Mesodermal cell (in vitro differentiated cells): ENCODE data around the gene CD151. TPM values are rescaled to one million over a fixed set of nuclear protein-coding genes. Genes with fewer than 3 reads are reported as not detected.
A peak's percentile ranks its signal among the peaks of the same experiment; 100 is the strongest.

ENCODE experiments used
- H3K27ac ChIP-seq: 2 replicates; pipeline ENCODE4 v1.7.0; 2013; ENCODE audit warnings: mild to moderate bottlenecking, low read depth, low read length, moderate library complexity; ENCODE audit not compliant: severe bottlenecking
- H3K36me3 ChIP-seq: 2 replicates; pipeline ENCODE4 v1.7.1; 2013; ENCODE audit warnings: mild to moderate bottlenecking, low read length, moderate library complexity; ENCODE audit not compliant: control insufficient read depth, insufficient read depth
- H3K4me1 ChIP-seq: one replicate; pipeline ENCODE4 v1.7.1; 2013; ENCODE audit warnings: mild to moderate bottlenecking, low read length; ENCODE audit not compliant: insufficient read depth, control insufficient read depth, poor library complexity, severe bottlenecking
- H3K4me3 ChIP-seq: 2 replicates; pipeline ENCODE4 v1.7.0; 2013; ENCODE audit warnings: low read length, control low read depth, mild to moderate bottlenecking; ENCODE audit not compliant: insufficient read depth, poor library complexity, severe bottlenecking; ENCODE audit errors: extremely low read depth
- H3K9me3 ChIP-seq: 2 replicates; pipeline ENCODE4 v1.7.1; 2013; ENCODE audit warnings: mild to moderate bottlenecking, low read length, moderate library complexity; ENCODE audit not compliant: control insufficient read depth
- WGBS, 2 experiments: methylation state at CpG; one replicate each; pipeline ENCODE4 v1.1.5; 2013; ENCODE audit warnings: missing lambda C conversion rate in 2 of 2; ENCODE audit not compliant: insufficient coverage in 2 of 2; 5-methylcytosine and 5-hydroxymethylcytosine counted together
- polyA plus RNA-seq, 2 experiments: library from polyadenylated mRNA; stranded (reverse); fragments of 50-300 nt; gene quantifications; one replicate each; pipeline ENCODE4 v1.2.3, GENCODE V29; 2013

CD151 gene
- 331 TPM for polyA plus RNA-seq (2013, experiment 1 of 2)
- 277 TPM for polyA plus RNA-seq (2013, experiment 2 of 2)

GRCh38 chr11:832529-833113 is at the start of gene CD151:
TSS of gene CD151 (plus strand) at chr11:832952. CDS start at chr11:836070, 3,118 bp downstream.
- Histone ChIP-seq H3K4me3 (peak within 1 kb of the TSS; percentile 60), H3K9me3 (no peaks in the 10 kb centered on the region), H3K36me3 (peaks cover 23% of the 10 kb centered on the region), H3K4me1 (peaks cover 47% of the 10 kb centered on the region), H3K27ac (peak within 1 kb of the TSS; percentile 57)
- WGBS, 2 experiments = 0% methylated on average over 12 to 41 of the region's 67 CpGs

- Histone ChIP-seq H3K4me1 (peaks cover 4% of the 10 kb centered on the region), H3K9me3 (no peaks in the 10 kb centered on the region), H3K27ac (peak overlapping the region; percentile 19), H3K4me3 (no peak overlapping the region), H3K36me3 (peaks cover 14% of the 10 kb centered on the region)
- 13 to 16% methylated on average over 16 to 20 of the region's 24 CpGs for WGBS, 2 experiments
Observed at GRCh38 chr11:783581-784015, 49.2 kb upstream of the CD151 start.

GRCh38 chr11:786235-787083 is 46.3 kb upstream of the CD151 start:
- H3K9me3 ChIP-seq = no peaks in the 10 kb centered on the region
- no peak overlapping the region for H3K27ac ChIP-seq
- WGBS, 2 experiments = 85 to 90% methylated on average over 19 to 20 of the region's 24 CpGs
- no peak overlapping the region for H3K4me3 ChIP-seq
- no peaks in the 10 kb centered on the region for H3K36me3 ChIP-seq
- peaks cover 9% of the 10 kb centered on the region for H3K4me1 ChIP-seq

GRCh38 chr11:787084-787675 is 45.6 kb upstream of the CD151 start:
- H3K36me3 ChIP-seq = peaks cover 5% of the 10 kb centered on the region
- no peak overlapping the region for H3K4me3 ChIP-seq
- no peak overlapping the region for H3K27ac ChIP-seq
- H3K9me3 ChIP-seq = no peaks in the 10 kb centered on the region
- WGBS, 2 experiments = 94 to 96% methylated on average over 19 to 22 of the region's 24 CpGs
- H3K4me1 ChIP-seq = peaks cover 9% of the 10 kb centered on the region

- peaks cover 9% of the 10 kb centered on the region for H3K4me1 ChIP-seq
- H3K4me3 ChIP-seq = no peak overlapping the region
- H3K27ac ChIP-seq = no peak overlapping the region
- H3K36me3 ChIP-seq = peaks cover 11% of the 10 kb centered on the region
- 87 to 94% methylated on average over 19 to 26 of the region's 28 CpGs for WGBS, 2 experiments
- H3K9me3 ChIP-seq = no peaks in the 10 kb centered on the region
Observed at GRCh38 chr11:788009-788640, 44.6 kb upstream of the CD151 start.

- H3K36me3 ChIP-seq = peaks cover 19% of the 10 kb centered on the region
- H3K4me1 ChIP-seq = peaks cover 6% of the 10 kb centered on the region
- 67 to 70% methylated on average over 25 to 30 of the region's 31 CpGs for WGBS, 2 experiments
- no peaks in the 10 kb centered on the region for H3K9me3 ChIP-seq
- H3K4me3 ChIP-seq = no peak overlapping the region
- H3K27ac ChIP-seq = no peak overlapping the region
Observed at GRCh38 chr11:788953-789940, 43.5 kb upstream of the CD151 start.

GRCh38 chr11:789943-790342 is 42.8 kb upstream of the CD151 start, which contains the start of gene CEND1:
TSS of gene CEND1 (minus strand) at chr11:790090. CDS start at chr11:788576, 1,514 bp downstream.
- Histone ChIP-seq H3K36me3 (peaks cover 24% of the 10 kb centered on the region), H3K4me1 (peaks cover 6% of the 10 kb centered on the region), H3K4me3 (no peak within 1 kb of the TSS), H3K27ac (no peak within 1 kb of the TSS), H3K9me3 (no peaks in the 10 kb centered on the region)
- 31 to 32% methylated on average over 10 to 32 of the region's 44 CpGs for WGBS, 2 experiments

- Histone ChIP-seq H3K4me1 (peaks cover 9% of the 10 kb centered on the region), H3K9me3 (no peaks in the 10 kb centered on the region), H3K36me3 (peaks cover 24% of the 10 kb centered on the region), H3K27ac (no peak overlapping the region), H3K4me3 (no peak overlapping the region)
- WGBS, 2 experiments = 71 to 74% methylated on average over 13 to 15 of the region's 18 CpGs
Observed at GRCh38 chr11:790721-791564, 41.8 kb upstream of the CD151 start.
